GM12891 (cell line): ENCODE measurements around the gene AIF1L.

Experiments used
- PAX5 ChIP-seq: IDR thresholded peaks from 2 replicates; pipeline ENCODE4 v1.6.1; 2011; ENCODE audit warnings: low read length, moderate library complexity, mild to moderate bottlenecking; ENCODE audit not compliant: insufficient read depth, severe bottlenecking
- POLR2A ChIP-seq: IDR thresholded peaks from 2 replicates; pipeline ENCODE4 v1.6.1; 2011; ENCODE audit warnings: low read depth, low read length, control low read depth
- POLR2AphosphoS5 ChIP-seq: IDR thresholded peaks from 2 replicates; pipeline ENCODE4 v1.6.1; 2011; ENCODE audit warnings: low read depth, low read length, control low read depth
- POU2F2 ChIP-seq: IDR thresholded peaks from 2 replicates; pipeline ENCODE4 v1.6.1; 2011; ENCODE audit warnings: low read depth, mild to moderate bottlenecking, control low read depth, low read length, moderate library complexity
- SPI1 ChIP-seq: IDR thresholded peaks from 2 replicates; pipeline ENCODE4 v1.6.1; 2011; ENCODE audit warnings: low read depth, low read length, control low read depth
- TAF1 ChIP-seq: IDR thresholded peaks from 2 replicates; pipeline ENCODE4 v1.6.1; 2011; ENCODE audit warnings: low read depth, low read length, control low read depth

DNA sequence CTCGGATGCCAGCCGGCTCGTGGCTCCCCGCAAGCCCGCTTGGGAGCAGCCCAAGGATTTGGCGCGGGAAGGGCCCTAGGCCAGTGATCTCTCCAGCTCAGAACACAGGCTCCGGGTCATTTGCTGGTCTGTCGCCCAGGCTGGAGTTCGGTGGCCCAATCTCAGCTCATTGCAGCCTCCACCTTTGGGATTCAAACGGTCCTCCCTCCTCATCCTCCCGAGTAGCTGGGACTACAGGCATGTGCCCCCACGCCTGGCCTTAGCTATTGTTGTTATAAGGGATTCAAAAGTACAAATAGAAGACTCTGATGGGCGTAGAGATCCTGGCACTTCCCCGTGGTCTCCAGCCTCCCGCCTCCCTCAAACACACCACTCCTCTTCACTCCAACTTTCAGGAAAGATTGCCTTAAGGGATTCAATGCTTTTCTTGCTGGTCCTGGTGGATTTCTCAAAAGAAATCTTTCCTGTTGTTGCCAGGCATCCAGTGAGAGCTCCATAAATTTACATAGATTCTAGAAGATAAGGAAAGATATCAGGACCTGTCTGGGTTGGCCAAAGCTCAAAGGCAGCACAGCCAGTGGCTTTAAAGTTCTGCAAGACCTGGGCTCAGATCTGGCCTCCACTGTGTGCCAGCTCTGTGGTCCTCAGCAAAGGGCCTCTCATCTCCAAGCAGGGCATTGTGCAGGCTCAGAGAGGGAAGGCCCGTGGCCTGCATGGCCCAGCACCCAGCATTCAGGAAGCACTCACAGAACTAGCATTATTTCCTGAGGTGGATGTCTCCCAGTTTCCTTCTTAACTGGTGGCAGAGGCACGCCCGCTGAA lies 1.0 kb downstream of the AIF1L start:
- TF ChIP-seq POLR2AphosphoS5 = no peak
- no peak for TF ChIP-seq TAF1
- TF ChIP-seq POLR2A = no peak
- TF ChIP-seq POU2F2 = no peak
- TF ChIP-seq SPI1 = no peak
- no peak for TF ChIP-seq PAX5
